GM19043 (cell line): ENCODE data around the gene TFRC.
"Not testable (repeated sequence)": the region's sequence is repeated elsewhere in the genome, so short reads cannot be mapped to it uniquely, and the experiment has no call there.

Experiments
- ATAC-seq: cut with Tn5 transposase; IDR thresholded peaks from one replicate; pipeline ENCODE4 v1.9.1; 2021; ENCODE audit warnings: low read depth; ENCODE audit not compliant: unreplicated experiment

The TFRC gene

DNA sequence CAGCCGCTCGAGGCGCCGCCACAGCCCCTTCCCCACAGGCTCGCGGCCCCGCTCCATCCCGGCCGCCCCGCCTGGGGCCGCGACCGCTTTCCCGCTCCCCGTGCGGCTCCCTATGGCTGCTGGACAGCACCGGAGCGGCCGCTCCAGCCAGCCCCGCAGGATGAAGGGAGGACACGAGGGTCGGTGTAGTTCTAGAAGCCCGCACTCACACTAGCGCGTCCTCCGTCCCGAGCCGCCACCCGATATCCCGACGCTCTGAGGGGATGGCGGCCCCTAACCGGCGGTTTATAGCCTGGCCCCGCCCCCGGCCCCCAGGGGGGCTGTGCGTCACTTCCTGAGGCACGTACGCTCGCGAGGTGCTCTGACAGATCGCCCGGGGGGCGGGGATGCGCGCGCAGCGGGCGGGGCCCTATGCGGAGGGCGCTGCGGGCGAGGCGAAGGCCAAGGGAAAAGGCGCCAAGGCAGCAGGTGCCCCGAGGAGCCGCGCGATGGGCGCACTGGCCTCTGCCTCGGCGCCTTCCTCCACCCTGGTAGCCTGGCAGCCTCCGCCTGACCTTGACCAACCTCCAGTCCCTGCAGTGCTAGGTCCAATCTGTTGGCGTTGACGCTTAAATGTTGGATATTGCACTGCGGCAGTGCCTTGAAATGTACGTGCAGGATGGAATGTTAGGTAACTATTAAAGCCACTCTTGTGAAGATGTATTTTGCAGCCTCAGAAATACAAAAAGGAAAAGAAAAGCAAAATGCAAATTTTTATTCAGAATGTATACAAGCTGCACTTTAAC, at the start of gene TFRC:
TFRC (minus strand) TSS at position 257 of the 785 bp plus-strand sequence. CDS start 4,991 bp downstream, outside the sequence.
- ATAC-seq = peak; percentile 89

DNA sequence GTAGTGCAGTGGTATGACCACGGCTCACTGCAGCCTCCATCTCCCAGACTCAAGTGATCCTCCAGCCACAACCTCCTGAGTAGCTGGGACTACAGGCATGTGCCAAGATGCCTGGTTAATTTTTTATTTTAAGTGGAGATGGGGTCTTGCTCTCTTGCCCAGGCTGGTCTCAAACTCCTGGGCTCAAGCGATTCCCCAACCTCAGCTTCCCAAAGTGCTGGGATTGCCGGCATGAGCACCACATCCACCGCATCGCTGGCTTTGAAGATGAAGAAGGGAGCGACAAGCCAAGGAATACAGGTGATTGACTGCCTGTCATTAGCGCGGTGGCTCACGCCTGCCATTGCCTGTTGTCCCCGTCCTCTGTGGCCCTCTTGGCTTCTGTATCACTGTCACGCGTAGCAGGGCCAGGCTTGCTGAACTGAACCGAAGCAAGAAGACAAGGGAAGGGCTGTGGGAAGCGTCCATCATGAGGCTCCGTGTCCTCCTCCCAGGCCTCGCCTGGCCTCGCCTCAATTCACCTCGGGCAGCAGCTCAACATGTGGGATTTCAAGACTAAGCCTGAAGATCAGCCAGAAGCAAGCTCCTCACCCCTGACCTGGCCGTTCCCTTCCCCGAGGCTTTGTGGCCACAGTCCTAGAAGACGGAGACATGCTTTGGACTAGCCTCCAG, 46.4 kb upstream of the TFRC start:
- ATAC-seq = no peak

- ATAC-seq = no peak
Observed at GRCh38 chr3:196127308-196128040, 45.6 kb upstream of the TFRC start.

DNA sequence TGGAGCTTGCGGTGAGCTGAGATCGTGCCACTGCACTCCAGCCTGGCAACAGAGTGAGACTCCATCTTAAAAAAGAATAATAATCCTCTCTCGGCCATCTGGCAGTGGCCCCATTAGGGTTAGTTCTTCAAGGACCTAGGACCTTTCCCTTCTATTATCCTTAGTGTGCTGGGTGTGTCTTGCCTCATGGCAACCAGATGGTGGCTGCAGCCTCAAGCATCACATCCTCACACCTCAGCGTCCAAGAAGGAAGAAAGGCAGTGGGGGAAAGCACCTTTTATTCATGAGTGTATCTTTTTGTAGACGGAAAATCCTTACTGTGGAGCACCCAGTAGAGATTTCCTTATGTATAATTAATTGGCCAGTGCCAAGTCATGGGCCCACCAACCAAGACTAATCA, 42.7 kb upstream of the TFRC start:
- no peak for ATAC-seq

DNA sequence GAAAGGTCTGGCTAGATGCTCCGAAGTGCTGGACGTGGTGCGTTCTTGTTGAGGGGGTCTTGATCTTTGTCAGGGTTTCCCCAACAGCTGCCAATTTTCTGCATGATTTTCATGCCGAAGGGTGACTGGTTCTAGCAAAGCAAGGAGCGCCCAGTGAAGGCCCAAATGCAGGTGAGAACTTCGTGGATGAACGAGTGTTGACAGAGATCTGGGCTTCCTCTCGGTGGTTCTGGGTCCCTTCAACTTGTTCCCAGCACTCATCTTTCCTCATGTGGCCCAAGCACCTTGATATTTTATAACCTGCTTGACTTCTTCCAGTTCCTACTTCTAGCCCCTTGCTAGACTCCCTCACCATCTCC, 40.8 kb upstream of the TFRC start:
- ATAC-seq = no peak

- ATAC-seq = no peak
Observed at GRCh38 chr3:196122021-196122687, 40.3 kb upstream of the TFRC start.

DNA sequence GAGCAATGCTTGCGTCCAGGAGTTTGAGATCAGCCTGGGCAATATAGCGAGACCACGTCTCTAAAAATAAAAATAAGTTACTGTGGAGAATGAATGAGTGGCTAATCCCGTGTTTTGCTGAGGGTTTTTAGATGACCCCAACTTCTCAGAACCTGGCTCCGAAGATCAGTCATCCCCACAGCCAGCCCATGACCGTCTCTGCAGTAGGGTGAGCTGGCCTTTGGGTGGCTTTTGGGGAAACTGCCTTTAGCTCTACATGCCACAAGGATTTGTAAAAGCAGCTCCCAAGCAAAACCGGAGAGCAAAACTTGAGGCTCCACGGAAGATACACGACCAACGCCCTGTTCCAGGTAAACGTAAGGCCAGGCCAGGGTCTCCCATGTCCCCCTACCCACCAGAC, 39.2 kb upstream of the TFRC start:
- ATAC-seq = no peak

DNA sequence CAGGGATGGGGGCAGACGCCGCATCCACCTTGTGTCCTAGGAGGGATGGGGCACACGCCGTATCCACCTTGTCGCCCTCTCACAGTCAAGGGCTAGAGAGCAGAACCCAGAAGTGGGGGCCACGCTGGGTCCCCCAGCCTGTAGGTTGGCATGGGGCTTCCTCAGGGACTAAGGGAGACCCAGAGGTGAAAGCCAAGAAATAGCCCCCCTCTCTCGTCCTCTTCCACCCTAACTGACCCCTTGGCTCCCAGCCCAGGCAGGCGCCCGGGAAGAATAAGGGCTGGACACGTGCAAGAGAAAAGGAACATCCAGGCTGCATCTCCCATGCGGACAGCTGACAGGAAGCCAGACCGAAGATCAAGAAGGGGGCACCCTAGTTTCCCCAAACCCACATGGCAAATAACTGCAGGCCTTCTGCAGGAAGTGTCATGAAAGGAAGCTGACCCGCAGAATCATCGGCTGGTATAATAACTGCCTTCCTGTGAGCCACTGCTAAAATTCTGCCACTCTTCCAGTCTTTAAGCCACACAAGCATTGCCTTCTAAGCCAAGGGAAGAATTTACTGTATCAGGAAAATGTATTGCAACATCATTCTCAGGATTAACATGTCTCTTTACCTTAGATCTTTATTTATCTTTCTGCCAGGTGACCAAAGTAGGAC, 38.5 kb upstream of the TFRC start:
- no peak for ATAC-seq

- no peak for ATAC-seq
Observed at GRCh38 chr3:196117809-196118208, 35.9 kb upstream of the TFRC start.

DNA sequence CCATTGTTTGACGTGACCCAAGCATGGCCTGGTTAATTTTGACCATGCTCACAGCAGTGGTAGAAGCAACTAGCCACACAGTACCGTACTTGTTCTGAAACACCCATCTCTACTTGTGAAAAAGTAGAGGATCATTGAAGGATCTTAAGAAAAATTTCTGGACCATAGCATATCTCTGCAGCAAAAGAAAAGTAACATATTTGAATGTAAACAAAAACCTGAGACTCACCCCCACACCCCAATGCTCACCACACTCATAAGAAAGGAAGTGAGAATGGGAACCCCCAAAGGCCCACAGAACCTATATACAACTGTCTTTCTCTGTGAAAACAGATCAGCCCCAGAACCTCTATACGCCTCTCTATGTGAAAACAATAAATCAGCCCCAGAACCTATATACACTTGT, 33.8 kb upstream of the TFRC start:
- ATAC-seq = peak; percentile 53

- ATAC-seq = no peak
Observed at GRCh38 chr3:196111939-196112386, 30.1 kb upstream of the TFRC start.

DNA sequence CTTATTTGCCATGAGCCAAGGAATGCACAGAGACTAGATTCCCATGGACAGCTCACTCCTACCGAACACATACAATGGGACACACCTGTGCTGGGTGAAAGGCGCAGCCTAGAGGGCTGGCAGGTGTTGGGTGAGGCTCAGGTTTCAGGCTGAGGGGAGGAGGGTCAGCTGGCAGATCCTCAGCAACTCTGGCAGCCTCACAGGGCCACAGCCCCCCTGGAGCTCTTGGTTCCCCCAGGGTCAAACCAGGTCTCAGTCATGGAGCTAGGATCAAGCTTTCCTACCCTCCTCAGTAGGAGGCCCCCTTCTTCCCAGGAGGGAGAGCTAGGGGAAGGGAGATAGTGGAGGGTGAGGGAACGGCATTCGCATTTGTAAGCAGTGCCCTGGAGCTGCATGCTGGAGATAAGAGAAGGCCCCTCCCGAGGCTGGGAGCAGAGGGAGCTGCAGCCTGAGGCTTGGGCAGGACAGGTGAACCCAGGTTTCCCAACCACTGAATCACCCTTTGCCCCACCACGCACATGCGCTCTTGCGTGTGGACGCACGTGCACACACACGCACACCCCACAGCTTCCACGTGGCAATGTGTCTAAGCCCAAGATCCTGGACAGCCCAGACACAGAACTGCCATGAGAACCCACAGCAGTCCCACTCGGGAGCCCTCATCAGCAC, 26.3 kb upstream of the TFRC start:
- no peak for ATAC-seq

- ATAC-seq = not testable (repeated sequence)
Observed at GRCh38 chr3:196104707-196105106, 22.8 kb upstream of the TFRC start.

- not testable (repeated sequence) for ATAC-seq
Observed at GRCh38 chr3:196098365-196098980, 16.6 kb upstream of the TFRC start.

- no peak for ATAC-seq
Observed at GRCh38 chr3:196097373-196098154, 15.7 kb upstream of the TFRC start.

GRCh38 chr3:196096382-196096953, 14.6 kb upstream of the TFRC start:
- peak; percentile 72 for ATAC-seq

- ATAC-seq = no peak
Observed at GRCh38 chr3:196093317-196094111, 11.6 kb upstream of the TFRC start.
